H1 (cell line): ENCODE measurements around the gene KRT6C. TPM values are rescaled to one million over a fixed set of nuclear protein-coding genes. Genes with fewer than 3 reads are reported as not detected.

Experiments used
- CTCF ChIA-PET: fragments of 300-600 bp; sonication (Branson Sonifier 250); formaldehyde crosslinking; loops from one replicate; lab custom pipeline; 2021; ENCODE audit not compliant: partially characterized antibody; lab: Charles Lee
- POLR2A ChIA-PET: fragments of 300-600 bp; sonication (Branson Sonifier 250); formaldehyde crosslinking; loops from one replicate; lab custom pipeline; 2021; ENCODE audit warnings: inconsistent platforms; ENCODE audit not compliant: partially characterized antibody; lab: Charles Lee
- DNase-seq, 2 experiments: peaks; one replicate each; pipeline versions ENCODE4 v3.0.0 to v3.0.0-alpha.2; 2010 to 2022; ENCODE audit warnings: low spot score in 2 of 2, low read depth in 1 of 2, mixed read lengths in 1 of 2
- FAIRE-seq: peaks from 2 replicates; lab custom pipeline; 2011; peaks lifted over from hg19 to GRCh38; lab: Jason Lieb, UNC
- H2AFZ ChIP-seq: 2 replicates; pipeline ENCODE4 v1.8.1; 2012; ENCODE audit warnings: low read length, inconsistent platforms
- H2AK5ac ChIP-seq: 2 replicates; pipeline ENCODE4 v1.6.1; 2013; ENCODE audit warnings: low read depth, low read length
- H2BK120ac ChIP-seq: replicated peaks from 2 replicates; pipeline ENCODE3; 2013; ENCODE audit warnings: low read depth, low read length, inconsistent platforms
- H2BK12ac ChIP-seq: 2 replicates; pipeline ENCODE4 v1.6.1; 2013; ENCODE audit warnings: low read depth, low read length
- H2BK15ac ChIP-seq: 2 replicates; pipeline ENCODE4 v1.6.1; 2013; ENCODE audit warnings: low read length
- H2BK20ac ChIP-seq: 2 replicates; pipeline ENCODE4 v1.6.1; 2013; ENCODE audit warnings: low read length
- H2BK5ac ChIP-seq: 2 replicates; pipeline ENCODE4 v1.6.1; 2013; ENCODE audit warnings: low read depth, low read length
- H3K14ac ChIP-seq: 2 replicates; pipeline ENCODE4 v1.6.1; 2013; ENCODE audit warnings: inconsistent platforms; ENCODE audit not compliant: insufficient read length
- H3K18ac ChIP-seq: 2 replicates; pipeline ENCODE4 v1.6.1; 2013; ENCODE audit warnings: low read length; ENCODE audit errors: extremely low read depth
- H3K23ac ChIP-seq: 2 replicates; pipeline ENCODE4 v1.6.1; 2013; ENCODE audit warnings: inconsistent platforms; ENCODE audit not compliant: insufficient read length
- H3K23me2 ChIP-seq: 2 replicates; pipeline ENCODE4 v1.6.1; 2013; ENCODE audit warnings: low read depth, low read length
- H3K27ac ChIP-seq: 2 replicates; pipeline ENCODE4 v1.6.1; 2011; ENCODE audit warnings: low read depth, low read length, inconsistent platforms
- H3K27me3 ChIP-seq, 4 experiments: replicated peaks in 1 of 4; 1 replicate in 1 of 4; 2 replicates in 3 of 4; pipeline versions ENCODE4 v1.6.1 to v1.8.1; 2011 to 2013; ENCODE audit warnings: low read length in 3 of 4, mild to moderate bottlenecking in 3 of 4, inconsistent platforms in 2 of 4, mixed read lengths in 2 of 4, moderate library complexity in 1 of 4; ENCODE audit not compliant: control insufficient read depth in 3 of 4, insufficient read depth in 3 of 4; ENCODE audit errors: extremely low read depth in 1 of 4
- H3K36me3 ChIP-seq, 4 experiments: 2 replicates each; pipeline versions ENCODE4 v1.6.1 to v1.8.1; 2011 to 2013; ENCODE audit warnings: mild to moderate bottlenecking in 4 of 4, low read length in 3 of 4, moderate library complexity in 2 of 4, control low read depth in 1 of 4, inconsistent platforms in 1 of 4; ENCODE audit not compliant: insufficient read depth in 4 of 4, control insufficient read depth in 2 of 4
- H3K4ac ChIP-seq: replicated peaks from 2 replicates; pipeline ENCODE3; 2013; ENCODE audit warnings: low read length, low read depth, mixed read lengths, inconsistent platforms; ENCODE audit not compliant: insufficient read length
- H3K4me1 ChIP-seq, 4 experiments: replicated peaks in 1 of 4; 1 replicate in 1 of 4; 2 replicates in 3 of 4; pipeline versions ENCODE4 v1.6.1 to v1.8.1; 2011 to 2013; ENCODE audit warnings: low read length in 3 of 4, inconsistent platforms in 2 of 4, mixed read lengths in 1 of 4; ENCODE audit not compliant: insufficient read depth in 4 of 4, control insufficient read depth in 3 of 4
- H3K4me2 ChIP-seq, 2 experiments: 2 replicates each; pipeline versions ENCODE4 v1.6.1 to v1.8.1; 2011 to 2013; ENCODE audit warnings: low read depth in 2 of 2, low read length in 2 of 2, control low read depth in 1 of 2, inconsistent platforms in 1 of 2, mild to moderate bottlenecking in 1 of 2; ENCODE audit not compliant: insufficient read depth in 1 of 2
- H3K4me3 ChIP-seq, 4 experiments: fragments of 200-600, 300-600 bp in 1 of 4; sonication (generic), shearing (Covaris generic), sonication (Bioruptor Twin) in 1 of 4; 2 replicates each; pipeline versions ENCODE4 v1.5.1 to v1.8.1; 2011 to 2016; ENCODE audit warnings: low read length in 4 of 4, low read depth in 3 of 4, control low read depth in 2 of 4, inconsistent platforms in 2 of 4, mild to moderate bottlenecking in 2 of 4, mixed read lengths in 1 of 4, moderate library complexity in 1 of 4; ENCODE audit not compliant: insufficient read depth in 2 of 4; ENCODE audit errors: extremely low read depth in 1 of 4
- H3K56ac ChIP-seq: replicated peaks from 2 replicates; pipeline ENCODE3; 2013; ENCODE audit warnings: low read depth, mild to moderate bottlenecking, mixed read lengths, low read length, inconsistent platforms; ENCODE audit not compliant: insufficient read length
- H3K79me1 ChIP-seq: 2 replicates; pipeline ENCODE4 v1.6.1; 2013; ENCODE audit warnings: low read depth, low read length, control low read depth
- H3K79me2 ChIP-seq, 2 experiments: 2 replicates each; pipeline versions ENCODE4 v1.6.1 to v1.8.1; 2012 to 2013; ENCODE audit warnings: low read length in 2 of 2, mild to moderate bottlenecking in 2 of 2, inconsistent platforms in 1 of 2; ENCODE audit not compliant: insufficient read depth in 2 of 2, control insufficient read depth in 1 of 2
- H3K9ac ChIP-seq, 4 experiments: replicated peaks in 1 of 4; 1 replicate in 1 of 4; 2 replicates in 3 of 4; pipeline versions ENCODE4 v1.6.1 to v1.8.1; 2011 to 2013; ENCODE audit warnings: low read depth in 3 of 4, low read length in 3 of 4, control low read depth in 2 of 4, mild to moderate bottlenecking in 2 of 4, moderate library complexity in 2 of 4, inconsistent platforms in 1 of 4; ENCODE audit errors: extremely low read depth in 1 of 4
- H3K9me3 ChIP-seq, 2 experiments: 2 replicates each; pipeline versions ENCODE4 v1.6.1 to v1.8.1; 2012 to 2013; ENCODE audit warnings: mild to moderate bottlenecking in 2 of 2, moderate library complexity in 2 of 2, control low read depth in 1 of 2, inconsistent platforms in 1 of 2, low read depth in 1 of 2, low read length in 1 of 2, mixed read lengths in 1 of 2; ENCODE audit not compliant: insufficient read depth in 2 of 2
- H4K20me1 ChIP-seq, 2 experiments: replicated peaks in 1 of 2; 2 replicates each; pipeline versions ENCODE3 to v1.8.1; 2011 to 2013; ENCODE audit warnings: inconsistent platforms in 2 of 2, low read length in 2 of 2, mild to moderate bottlenecking in 1 of 2; ENCODE audit not compliant: insufficient read depth in 2 of 2, control insufficient read depth in 1 of 2
- H4K5ac ChIP-seq: 2 replicates; pipeline ENCODE4 v1.6.1; 2013; ENCODE audit warnings: low read length, low read depth, mixed read lengths, inconsistent platforms; ENCODE audit not compliant: insufficient read length
- H4K8ac ChIP-seq: 2 replicates; pipeline ENCODE4 v1.8.0; 2013; ENCODE audit warnings: mild to moderate bottlenecking, moderate library complexity, low read length, inconsistent platforms; ENCODE audit not compliant: insufficient read depth; ENCODE audit errors: extremely low read depth
- H4K91ac ChIP-seq: replicated peaks from 2 replicates; pipeline ENCODE3; 2013; ENCODE audit warnings: low read length, mixed read lengths, inconsistent platforms; ENCODE audit not compliant: insufficient read length
- ATF3 ChIP-seq: IDR thresholded peaks from 2 replicates; pipeline ENCODE4 v1.6.1; 2011; ENCODE audit warnings: low read depth, mild to moderate bottlenecking, low read length; ENCODE audit not compliant: insufficient read depth
- BRCA1 ChIP-seq: IDR thresholded peaks from 2 replicates; pipeline ENCODE4 v1.6.1; 2012; ENCODE audit warnings: low read depth, low read length, improper control_type of control experiment
- GABPA ChIP-seq: IDR thresholded peaks from 2 replicates; pipeline ENCODE4 v1.6.1; 2011; ENCODE audit warnings: mild to moderate bottlenecking, low read length, moderate library complexity, borderline replicate concordance; ENCODE audit not compliant: insufficient read depth
- JUND ChIP-seq: IDR thresholded peaks from 2 replicates; pipeline ENCODE4 v1.6.1; 2011; ENCODE audit warnings: mild to moderate bottlenecking, improper control_type of control experiment, low read length
- NRF1 ChIP-seq: IDR thresholded peaks from 2 replicates; pipeline ENCODE4 v1.6.1; 2011; ENCODE audit warnings: mild to moderate bottlenecking, low read depth, low read length, improper control_type of control experiment
- POLR2A ChIP-seq, 2 experiments: IDR thresholded peaks; 1 replicate in 1 of 2; 2 replicates in 1 of 2; pipeline ENCODE4 v1.6.1; 2011; ENCODE audit warnings: low read depth in 2 of 2, low read length in 2 of 2, mild to moderate bottlenecking in 2 of 2; ENCODE audit errors: control extremely low read depth in 1 of 2
- SP4 ChIP-seq: IDR thresholded peaks from 2 replicates; pipeline ENCODE4 v1.6.1; 2012; ENCODE audit warnings: low read length, inconsistent platforms
- TAF1 ChIP-seq: IDR thresholded peaks from 2 replicates; pipeline ENCODE4 v1.6.1; 2011; ENCODE audit warnings: mild to moderate bottlenecking, low read depth, low read length
- WGBS, 2 experiments: shearing (Covaris generic) in 1 of 2; methylation state at CpG; one replicate each; pipeline versions ENCODE4 v1.1.6 to v1.1.7; 2013 to 2015; ENCODE audit warnings: low lambda C conversion rate in 2 of 2, mixed read lengths in 2 of 2, inconsistent platforms in 1 of 2, low coverage in 1 of 2, missing lambda C conversion rate in 1 of 2; ENCODE audit not compliant: insufficient replicate concordance in 2 of 2, insufficient coverage in 1 of 2, insufficient read length in 1 of 2; ENCODE audit errors: extremely low coverage in 1 of 2, missing lambda C conversion rate in 1 of 2; 5-methylcytosine and 5-hydroxymethylcytosine counted together
- polyA plus RNA-seq, 7 experiments: library from polyadenylated mRNA; depleted of rRNA in 3 of 7; stranded (reverse) in 5 of 7; unstranded in 2 of 7; fragments of >200 nt in 5 of 7; fragments of 200-250 nt in 2 of 7; gene quantifications; 1 replicate in 5 of 7; 2 replicates in 1 of 7; 4 replicates in 1 of 7; pipeline versions ENCODE4 v1.2.1 to v1.2.3, GENCODE V29; 2011 to 2013; ENCODE audit warnings: missing spikeins in 2 of 7, mixed read lengths in 2 of 7
- total RNA-seq: library from RNA; stranded (reverse); fragmentation: NEBNext Ultra II Directional; extraction: Animal tissue kit (Norgen Biotek cat#: 25700); gene quantifications from 2 replicates; pipeline ENCODE4 v1.2.1, GENCODE V29; 2021

Gene KRT6C
- total and polyA plus RNA-seq, 2 of the 8 experiments (the other 6 are each of a cell fraction or from before 2014, with no cell fraction given) = not detected

DNA sequence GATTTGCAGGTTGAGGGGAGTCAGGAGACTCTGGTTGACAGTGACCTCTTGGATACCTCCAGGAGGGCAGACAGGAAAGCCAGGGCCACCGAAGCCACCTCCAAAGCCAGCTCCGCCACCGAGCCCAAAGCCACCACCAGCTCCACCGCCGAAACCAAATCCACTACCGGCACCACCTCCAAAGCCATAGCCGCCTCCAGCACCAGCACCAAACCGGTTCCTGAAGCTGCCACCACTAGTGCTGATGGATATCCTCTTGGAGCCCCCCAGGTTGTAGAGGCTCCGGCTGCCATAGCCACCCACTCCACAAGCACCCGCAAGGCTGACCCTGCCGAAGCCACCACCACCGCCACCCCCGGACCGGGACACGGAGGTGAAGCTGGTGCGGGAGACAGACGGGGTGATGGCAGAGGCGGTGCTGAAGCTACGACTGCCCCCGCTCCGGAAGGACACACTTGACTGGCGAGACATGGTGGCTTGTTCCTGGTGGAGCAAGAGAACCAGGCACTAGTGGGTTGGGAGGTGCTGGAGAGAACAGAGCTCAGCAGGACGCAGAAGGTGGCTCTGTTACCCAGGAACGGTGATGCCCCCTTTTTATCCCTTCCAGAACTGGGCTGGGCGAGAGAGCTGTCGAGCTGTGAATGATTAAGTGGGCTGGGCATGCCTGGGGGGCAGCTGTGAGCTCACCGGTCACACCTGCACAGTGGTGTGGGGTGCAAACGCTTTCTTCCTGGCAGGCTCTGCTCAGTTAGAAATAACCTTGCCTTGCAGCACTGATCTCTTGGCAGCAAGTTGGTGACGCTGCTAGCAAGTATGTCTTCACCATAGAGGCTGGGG is 46.4 kb upstream of the KRT6C start, which contains the start of gene KRT5:
Gene KRT5 (minus strand): TSS at position 569 of the 837 bp plus-strand sequence. CDS start 98 bp downstream, at position 471.
- POLR2A ChIA-PET = no interaction called here
- Histone ChIP-seq H3K14ac (no peak within 1 kb of the TSS), H3K4me2 (no peak within 1 kb of the TSS), H2BK12ac (no peak within 1 kb of the TSS), H2BK120ac (no peak within 1 kb of the TSS), H4K20me1 (no peaks in the 10 kb centered on the region), H3K23ac (no peak within 1 kb of the TSS), H2BK5ac (peak within 1 kb of the TSS; percentile 37; the same call in 1 of the 2 replicates), H4K8ac (peak within 1 kb of the TSS; percentile 84), H3K36me3 (no peaks in the 10 kb centered on the region), H3K9me3 (no peaks in the 10 kb centered on the region; a peak in 1 of 4 replicates), H3K56ac (no peak within 1 kb of the TSS), H2AK5ac (no peak within 1 kb of the TSS), H4K5ac (no peak within 1 kb of the TSS), H3K27me3 (no peaks in the 10 kb centered on the region), H3K4ac (no peak within 1 kb of the TSS), H3K4me1 (peaks cover 0 to 1% (median 0%) of the 10 kb centered on the region in 4 experiments; a peak in 1 of 7 replicates), H4K91ac (no peak within 1 kb of the TSS), H2AFZ (no peak within 1 kb of the TSS), H3K27ac (no peak within 1 kb of the TSS), H3K9ac (no peak within 1 kb of the TSS), H3K18ac (no peak within 1 kb of the TSS), H2BK15ac (no peak within 1 kb of the TSS), H2BK20ac (no peak within 1 kb of the TSS), H3K23me2 (no peaks in the 10 kb centered on the region), H3K79me1 (no peaks in the 10 kb centered on the region), H3K4me3 (no peak within 1 kb of the TSS), H3K79me2 (no peaks in the 10 kb centered on the region)
- TF ChIP-seq POLR2A (IDR thresholded peaks at IDR 0.05; ENCODE audit: control extremely low read depth in 1 of 2, low read depth in 2 of 2, low read length in 2 of 2) (no peak), GABPA (no peak), TAF1 (no peak), NRF1 (no peak), BRCA1 (no peak), ATF3 (no peak), JUND (no peak), SP4 (no peak)
- DNase-seq (peak in 1 of 2 experiments; percentile 38), FAIRE-seq (no peak)
- CTCF ChIA-PET = interaction anchor here (0.8 to 4.0 kb wide), 23 partner anchors 8 to 363 kb away, joined by 3 to 27 read pairs (median 4); no protein-coding TSS in a partner anchor
- WGBS, 2 experiments = 95% methylated on average over 29 of the region's 29 CpGs; no CpG with 5 or more reads in 1 of the 2 experiments
